NOMO-1 (cell line): ENCODE measurements around the gene PLD1.

ENCODE experiments used
- DNase-seq, 2 experiments: peaks; one replicate each; lab custom pipeline; 2025; ENCODE audit not compliant: unreplicated experiment in 2 of 2; lab: John Stamatoyannopoulos, UW

Gene PLD1

GRCh38 chr3:171776411-171776810, 33.9 kb downstream of the PLD1 start:
- no peak for DNase-seq

GRCh38 chr3:171775943-171776342, 34.3 kb downstream of the PLD1 start:
- DNase-seq = no peak

DNA sequence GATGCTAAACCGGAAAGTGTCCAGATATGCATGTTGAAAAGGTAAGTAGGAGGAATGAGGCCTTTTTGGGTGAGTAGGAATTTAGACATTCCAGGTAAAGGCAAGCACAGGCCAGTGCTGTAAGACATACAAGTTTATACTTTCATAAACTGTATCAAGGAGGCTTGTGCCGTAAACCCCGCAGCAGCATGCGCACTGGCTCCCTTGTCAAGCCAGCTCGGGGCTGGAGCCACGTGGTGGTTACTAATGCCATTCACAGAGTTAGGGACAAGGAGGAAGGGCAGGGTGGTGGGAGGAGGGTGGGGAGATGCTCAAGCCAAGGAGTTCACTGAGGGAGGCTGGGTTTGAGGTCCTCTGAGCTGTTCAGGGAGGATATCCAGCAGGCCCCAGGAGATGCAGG, 35.8 kb downstream of the PLD1 start:
- no peak for DNase-seq

GRCh38 chr3:171772427-171773056, 37.7 kb downstream of the PLD1 start:
- DNase-seq = peak; percentile 71 to 82

DNA sequence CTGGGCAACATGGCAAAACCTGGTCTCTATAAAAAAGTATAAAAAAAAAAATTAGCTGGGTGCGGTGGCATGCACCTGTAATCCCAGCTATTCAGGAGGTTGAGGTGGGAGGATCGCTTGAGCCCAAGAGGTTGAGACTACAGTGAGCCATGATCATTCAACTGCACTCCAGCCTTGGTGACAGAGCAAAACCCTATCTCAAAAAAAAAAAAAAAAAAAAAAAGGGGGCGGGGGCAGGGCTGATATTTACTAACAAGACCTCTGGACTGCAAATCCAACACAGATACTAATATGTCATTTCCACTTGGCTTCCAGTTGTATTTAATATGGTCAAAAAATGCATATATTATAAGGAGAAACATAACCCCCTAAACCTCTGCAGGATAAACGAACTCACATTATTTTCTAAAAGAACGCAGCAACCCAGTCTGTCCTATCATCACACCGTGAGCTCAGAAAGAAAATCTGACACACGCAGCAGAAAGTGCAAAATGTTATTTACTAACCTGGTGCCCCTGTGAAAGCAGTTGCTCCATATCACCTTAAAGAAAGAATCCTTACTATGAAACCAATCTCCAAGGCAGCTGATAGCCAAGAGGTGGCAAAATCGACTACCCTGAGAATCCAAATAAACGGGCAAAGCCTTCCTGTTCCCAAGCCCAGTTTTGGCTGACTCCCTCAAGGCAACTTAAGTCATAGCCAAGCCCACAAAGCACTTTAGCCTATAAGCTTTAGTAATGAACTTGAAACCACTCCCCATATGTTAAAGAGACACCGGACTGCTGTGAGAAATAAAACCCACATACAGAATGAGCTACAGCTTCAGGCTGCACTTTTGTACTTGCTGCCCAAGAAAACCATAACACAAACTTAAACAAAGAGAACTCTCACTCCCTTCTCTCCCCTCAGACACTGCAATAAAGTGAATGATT, 39.3 kb downstream of the PLD1 start:
- peak; percentile 70 to 85 for DNase-seq

DNA sequence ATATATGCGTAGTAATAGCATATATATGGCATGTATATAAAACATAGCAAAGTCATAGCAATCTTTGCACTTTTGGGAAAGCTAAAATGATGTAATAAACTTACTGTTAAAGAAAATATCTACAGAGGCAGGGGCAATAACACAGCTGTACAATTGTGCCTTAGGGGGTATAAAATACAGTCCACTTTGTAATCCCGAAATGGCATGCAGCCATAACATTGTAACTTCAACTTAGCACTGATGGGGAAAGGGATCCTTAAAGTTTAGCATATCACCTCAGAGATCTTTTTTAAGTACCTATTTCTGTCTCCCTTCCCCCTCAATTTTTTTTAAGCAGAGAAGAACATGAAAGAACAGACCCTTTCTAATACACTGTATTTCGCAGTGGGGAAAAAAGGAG, 40.8 kb downstream of the PLD1 start:
- DNase-seq = no peak

DNA sequence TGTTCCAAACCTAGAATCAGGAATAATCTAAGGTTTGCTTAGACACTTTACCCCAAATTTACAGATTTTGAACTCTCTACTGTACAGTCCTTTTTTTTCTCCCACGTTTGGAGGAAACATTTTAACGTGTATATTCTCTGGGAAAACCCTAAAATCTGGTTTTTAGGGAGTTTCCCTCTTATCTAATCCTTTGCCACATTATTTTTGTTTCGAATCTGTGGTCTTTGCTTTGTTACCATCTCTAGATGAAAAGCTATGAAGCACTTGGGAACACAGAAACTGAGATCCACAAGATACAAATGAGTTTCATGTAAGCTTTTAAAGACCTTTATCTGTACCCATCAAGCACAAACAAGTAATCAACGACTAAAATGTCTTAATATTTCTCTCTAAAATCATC, 41.3 kb downstream of the PLD1 start:
- DNase-seq = no peak

DNA sequence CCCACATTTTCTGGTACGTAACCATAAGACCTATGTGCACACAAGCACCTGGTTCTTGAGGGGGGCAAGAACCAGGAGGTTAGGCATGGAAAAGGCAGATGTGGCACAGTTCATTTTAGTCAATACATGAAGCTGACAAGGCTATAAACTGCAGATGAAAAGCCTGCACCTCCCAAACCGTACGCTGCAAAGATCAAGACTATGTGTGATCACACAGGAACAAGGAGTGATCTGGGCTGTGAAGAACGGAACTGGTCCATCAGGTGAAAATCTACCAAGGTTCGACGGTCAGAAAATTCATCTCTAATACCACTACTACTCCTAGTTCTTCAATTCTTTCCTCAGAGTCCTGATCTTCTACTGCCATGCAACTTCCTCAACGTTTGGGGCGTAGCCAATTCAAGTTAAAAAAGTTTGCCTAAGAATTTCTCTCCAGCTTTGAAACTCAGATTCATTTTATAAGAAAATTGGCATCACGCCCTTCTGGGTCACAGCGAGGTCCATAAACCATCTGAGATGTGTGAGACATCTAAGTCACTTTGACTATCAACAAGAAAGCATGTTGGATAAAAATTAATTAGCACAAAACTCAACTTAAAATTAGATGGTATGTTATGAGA, 41.9 kb downstream of the PLD1 start:
- peak; percentile 46 to 71 for DNase-seq

DNA sequence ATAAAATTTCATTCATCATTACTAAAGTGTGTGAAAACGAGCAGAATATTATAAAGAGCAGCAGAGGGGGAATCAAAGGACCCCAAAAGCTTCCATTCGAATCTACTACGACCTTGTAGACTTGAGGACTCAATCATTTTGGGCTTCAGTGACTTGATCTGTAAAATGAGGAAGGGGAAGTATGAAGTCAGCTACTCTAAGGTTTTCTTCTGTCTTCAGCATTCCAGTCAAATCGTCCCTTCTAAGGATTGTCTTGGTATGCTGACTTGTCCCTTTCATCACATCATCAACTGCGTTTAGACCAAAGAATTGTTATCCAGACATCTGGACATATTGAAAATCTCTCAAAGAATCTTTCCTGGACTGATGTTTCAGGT, 44.8 kb downstream of the PLD1 start:
- peak in 1 of 2 experiments; percentile 67 for DNase-seq

DNA sequence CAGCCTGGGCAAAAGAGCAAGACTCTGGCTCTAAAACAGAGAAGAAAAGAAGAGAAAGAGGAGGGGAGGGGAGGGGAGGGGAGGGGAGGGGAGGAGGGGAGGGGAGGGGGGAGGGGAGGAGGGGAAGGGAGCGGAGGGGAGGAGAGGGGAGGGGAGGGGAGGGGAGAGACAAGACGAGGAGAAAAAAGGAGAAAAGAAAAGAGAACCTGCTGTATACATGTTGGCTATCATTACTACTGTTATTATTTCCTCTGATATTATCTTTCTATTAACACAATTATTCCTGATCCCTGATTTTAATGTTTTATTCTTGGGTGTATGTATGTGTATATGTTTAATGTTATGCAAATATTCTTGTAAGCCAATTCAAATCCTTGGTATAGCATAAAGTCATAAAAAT, 46.9 kb downstream of the PLD1 start:
- DNase-seq = no peak

GRCh38 chr3:171760477-171760876, 49.8 kb downstream of the PLD1 start:
- DNase-seq = no peak

- DNase-seq = no peak
These were observed 52.2 kb downstream of the PLD1 start for GRCh38 chr3:171758109-171758508.

- no peak for DNase-seq
These were observed 52.8 kb downstream of the PLD1 start for GRCh38 chr3:171757361-171758034.

DNA sequence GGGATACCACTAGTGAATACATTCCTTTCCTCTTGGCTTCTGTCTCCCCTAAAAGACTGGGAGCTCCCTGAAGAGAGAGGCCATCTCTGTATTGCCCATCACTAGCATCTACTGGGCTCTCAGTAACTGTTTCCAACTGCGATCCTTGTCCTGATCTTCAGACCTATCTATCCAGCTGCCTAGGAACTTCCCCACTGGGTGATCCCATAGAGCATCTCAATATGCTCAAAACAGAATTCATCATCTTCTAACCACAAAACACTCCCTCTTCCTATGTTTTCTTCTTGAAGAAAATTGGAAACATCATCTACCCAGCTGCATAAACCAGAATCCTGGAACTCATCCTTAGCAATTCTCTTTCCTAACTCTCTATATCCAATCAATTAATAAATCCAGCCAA, 54.6 kb downstream of the PLD1 start:
- DNase-seq = no peak

DNA sequence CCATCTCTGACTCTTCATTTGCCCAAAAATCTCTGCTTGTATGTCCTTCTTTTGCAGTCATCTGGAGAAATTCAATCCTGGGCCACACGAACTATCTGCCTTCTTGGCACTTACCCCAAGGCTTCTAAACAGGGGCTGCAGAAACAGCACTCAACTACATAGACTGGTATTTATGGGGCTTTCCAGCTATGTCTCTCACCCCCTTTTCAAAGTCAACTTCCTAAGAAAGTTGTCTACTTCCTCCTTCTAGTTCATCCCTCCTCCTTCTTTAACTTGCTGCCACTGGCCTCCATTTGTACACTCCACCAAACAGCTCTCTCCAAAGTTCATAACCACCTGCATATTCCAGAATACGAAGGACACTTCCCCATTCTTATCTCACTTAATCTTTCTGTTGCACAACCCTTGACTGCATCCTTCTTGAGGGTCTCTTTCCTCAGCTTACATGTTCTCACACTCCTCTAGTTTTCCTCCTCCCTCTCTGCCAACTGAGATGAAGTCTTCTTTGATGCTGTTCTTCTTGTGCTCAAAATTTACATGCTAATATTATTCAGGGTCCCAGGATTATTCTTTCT, 55.2 kb downstream of the PLD1 start:
- DNase-seq = peak; percentile 29 to 71

DNA sequence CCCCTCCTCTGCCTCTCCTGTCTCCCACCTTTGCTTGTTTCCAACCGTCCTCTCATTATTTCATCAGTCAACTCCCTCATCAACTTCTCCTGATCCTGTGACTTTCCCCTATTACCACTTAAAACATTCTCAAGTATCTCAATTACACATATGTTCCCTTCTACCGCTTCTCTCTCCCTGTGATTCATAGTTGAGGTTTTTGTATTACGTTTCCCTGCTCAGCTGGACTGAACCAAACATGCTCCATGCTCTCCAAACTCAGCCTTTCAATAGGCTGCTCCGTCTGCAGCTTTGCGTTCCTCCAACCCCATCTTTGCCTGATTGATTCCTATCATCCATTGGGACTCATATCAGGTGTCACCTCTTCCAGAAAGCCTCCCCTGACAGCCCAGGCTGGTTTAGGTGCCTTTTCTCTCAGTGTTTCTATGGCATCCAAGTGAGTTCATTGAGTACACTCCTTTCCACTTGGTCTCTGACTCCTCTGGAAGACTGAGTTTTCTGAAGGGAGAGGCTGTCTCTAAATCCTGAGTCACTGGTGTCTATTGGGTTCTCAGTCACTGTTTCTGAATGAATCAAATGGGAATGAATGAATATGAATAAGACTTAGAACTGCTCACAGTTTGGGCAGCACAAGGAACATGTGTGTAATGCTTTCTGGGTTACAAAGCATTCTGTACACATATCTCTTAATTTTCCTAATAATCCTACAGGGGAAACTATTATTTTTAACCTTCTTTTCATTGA, 56.4 kb downstream of the PLD1 start:
- DNase-seq = no peak

GRCh38 chr3:171753025-171753472, 57.2 kb downstream of the PLD1 start:
- no peak for DNase-seq

DNA sequence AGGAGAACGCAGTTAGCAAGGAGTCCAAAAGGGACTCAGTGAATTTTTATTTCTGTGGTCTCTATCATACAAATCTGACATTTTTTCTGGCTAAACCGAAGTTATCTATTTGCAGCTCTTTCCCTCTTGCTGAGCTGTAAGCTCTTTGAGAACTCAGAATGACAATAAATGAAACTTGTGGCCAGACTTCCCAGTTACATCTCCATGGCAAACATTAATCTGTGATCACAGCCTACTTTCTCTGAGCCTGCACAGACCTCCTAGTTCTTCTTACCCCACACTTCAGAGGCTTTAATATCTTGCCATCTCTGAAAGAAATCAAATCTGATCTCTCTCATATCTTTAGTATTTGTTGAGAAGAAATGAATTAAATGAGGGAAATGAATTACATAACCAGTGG, 58.0 kb downstream of the PLD1 start:
- DNase-seq = no peak

- DNase-seq = no peak
These were observed 61.2 kb downstream of the PLD1 start for GRCh38 chr3:171749124-171749523.
